Measurements from ENCODE around the gene WDFY2.

The WDFY2 gene

DNA sequence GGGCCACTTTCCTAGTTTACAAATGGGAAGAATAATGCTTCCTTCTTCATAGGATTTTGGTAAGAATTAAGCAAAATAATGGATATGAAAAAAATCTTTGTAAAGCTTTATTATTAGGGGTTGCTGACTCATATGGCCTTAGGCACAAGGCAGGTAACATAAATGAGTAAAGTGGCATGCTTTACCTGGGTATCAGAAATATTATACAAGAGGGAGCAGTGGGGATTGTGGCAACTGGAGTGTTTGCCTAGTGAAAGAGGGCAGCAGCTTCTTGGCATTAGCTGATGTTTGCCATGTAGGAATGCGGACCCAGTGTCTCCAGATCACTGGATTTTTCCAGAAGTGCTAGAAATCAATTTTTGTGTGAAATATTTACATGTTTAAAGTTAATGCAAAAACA, 19.5 kb downstream of the WDFY2 start:
- no peak for DNase-seq

DNA sequence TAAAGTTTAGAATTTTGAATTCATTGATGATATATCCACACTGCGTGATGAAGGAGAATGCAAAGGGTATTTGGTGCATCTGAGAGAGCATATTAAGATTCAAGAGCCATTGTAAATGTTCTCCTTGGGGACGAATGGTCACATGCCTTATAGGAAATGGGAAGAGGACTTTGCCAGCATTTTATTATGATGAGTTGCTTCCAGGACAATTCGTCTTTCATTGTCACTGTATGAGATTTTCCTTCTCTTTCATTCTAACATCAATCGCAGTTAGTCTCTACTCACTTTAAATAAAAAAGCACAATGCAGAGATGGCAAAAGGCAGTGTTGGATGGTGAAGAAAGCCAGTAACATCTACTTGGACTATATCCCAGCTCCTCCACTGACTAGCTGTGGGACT, 21.4 kb downstream of the WDFY2 start:
- no peak for DNase-seq

DNA sequence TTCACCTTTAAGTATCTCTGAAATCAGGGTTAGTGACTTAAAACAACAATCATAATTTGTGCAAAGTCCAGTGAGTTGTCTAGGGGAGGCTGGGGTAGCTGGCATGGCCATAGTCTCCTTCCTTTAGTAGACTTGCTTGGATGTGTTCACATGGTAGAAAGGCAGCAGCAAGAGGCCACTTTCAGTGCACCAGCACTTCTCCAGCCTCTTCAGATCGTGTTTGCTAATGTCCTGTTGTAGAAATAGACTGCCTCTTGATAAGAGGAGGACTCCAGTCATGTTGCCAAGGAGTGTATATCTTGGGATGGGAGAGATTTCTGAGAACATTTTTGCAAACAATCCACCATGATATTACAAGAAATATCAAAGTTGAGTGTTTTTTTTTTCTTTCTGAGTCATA, 22.9 kb downstream of the WDFY2 start:
- DNase-seq: no peak

DNA sequence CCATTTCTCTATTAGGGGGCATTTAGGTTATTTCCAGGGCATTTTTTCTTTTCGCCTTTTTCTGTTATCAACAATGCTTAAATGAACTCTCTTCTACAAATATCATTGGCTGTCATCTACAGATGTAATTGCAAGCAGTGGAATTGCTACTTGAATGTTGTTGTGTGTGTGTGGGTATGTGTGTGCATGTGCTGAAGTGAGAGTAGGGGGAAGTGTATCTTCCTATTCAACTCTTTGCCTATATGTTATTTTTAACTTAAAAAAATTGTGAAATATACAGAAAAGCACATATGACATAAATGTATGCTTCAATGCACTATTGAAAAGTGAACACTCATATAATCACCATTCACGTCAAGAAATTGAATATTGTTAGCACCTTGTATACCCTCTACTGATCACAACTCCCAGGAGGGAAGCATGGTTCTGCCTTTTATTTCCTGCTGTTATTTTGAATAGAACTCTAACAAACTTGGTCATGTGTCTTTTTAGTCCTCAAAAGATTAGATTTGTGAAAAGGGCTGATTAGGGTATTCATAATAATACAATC, 24.7 kb downstream of the WDFY2 start:
- DNase-seq: no peak

DNA sequence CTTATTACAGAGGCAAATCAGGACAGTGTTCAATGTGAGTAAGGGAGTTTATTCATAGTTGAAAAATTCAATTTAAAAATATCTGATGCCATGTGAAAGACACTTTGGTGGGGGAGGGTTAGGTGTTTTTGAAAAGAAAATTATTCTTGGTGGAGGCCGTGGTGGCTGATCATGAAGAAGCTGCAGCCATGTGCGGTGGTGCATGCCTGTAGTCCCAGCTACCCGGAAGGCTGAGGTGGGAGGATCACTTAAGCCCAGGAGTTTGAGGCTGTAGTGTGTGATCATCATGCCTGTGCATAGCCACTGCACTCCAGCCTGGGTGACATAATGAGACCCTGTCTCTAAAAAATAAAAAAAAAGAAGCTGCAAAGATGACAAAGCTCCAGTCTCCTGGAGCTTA, 28.6 kb downstream of the WDFY2 start:
- DNase-seq: no peak

DNA sequence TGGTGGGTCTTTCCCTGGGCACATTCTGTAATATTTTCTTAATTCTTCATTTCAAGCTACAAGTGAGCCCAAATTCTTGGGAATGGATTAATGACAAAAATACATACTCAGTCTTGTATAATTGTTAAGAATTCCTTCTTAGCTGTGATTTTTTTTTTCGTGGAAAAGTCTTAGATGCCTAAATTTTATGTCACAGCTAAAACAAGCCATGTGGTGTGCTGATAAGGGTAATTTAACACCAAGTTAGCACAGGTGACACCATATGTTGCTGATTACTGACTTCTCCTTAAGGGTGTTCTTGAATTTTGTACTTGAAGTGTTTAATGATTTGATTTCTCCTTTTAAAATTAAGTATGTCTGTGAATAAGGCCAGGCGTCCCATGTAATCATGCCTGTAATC, 29.3 kb downstream of the WDFY2 start:
- DNase-seq: no peak

DNA sequence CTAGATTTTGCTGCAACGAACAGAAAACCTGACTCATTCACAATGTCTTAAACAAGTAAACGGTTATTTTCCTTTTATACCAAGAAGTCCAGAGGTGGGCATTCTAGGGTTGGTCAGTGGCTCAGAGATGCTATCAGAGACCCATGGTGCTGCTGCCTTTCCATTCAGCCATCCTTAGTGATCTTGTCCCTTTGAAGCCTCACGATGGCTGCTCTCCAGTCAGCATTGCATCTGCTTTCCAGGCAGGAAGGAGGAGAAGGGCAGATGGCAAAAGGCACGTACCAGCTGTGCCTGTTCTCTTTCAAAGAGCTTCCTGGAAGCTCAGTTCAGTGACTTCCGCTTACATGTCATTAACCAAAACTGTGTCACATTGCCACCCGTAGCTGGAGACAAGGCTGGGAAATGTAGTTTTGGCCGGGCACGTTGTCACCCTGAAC, 30.1 kb downstream of the WDFY2 start:
- DNase-seq: peak; percentile 13

DNA sequence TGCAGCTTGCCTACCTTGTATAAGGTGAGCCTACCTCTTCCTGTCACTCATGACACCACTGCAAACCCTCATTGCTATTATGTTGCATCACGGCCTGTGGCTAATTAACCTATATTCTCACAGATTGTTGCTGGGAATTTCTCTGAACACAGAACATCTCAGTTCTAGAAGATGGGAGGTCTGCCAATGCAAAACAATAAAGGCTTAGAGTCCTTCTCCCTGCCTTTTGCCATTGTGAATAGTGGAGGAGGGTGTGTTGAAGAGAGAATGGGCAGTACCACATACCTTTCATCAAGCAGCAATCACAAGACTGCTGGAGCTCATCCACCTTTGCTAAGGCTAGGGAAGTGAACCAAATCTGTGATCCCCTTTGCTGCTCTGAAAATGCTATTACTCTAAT, 34.4 kb downstream of the WDFY2 start:
- DNase-seq: no peak

DNA sequence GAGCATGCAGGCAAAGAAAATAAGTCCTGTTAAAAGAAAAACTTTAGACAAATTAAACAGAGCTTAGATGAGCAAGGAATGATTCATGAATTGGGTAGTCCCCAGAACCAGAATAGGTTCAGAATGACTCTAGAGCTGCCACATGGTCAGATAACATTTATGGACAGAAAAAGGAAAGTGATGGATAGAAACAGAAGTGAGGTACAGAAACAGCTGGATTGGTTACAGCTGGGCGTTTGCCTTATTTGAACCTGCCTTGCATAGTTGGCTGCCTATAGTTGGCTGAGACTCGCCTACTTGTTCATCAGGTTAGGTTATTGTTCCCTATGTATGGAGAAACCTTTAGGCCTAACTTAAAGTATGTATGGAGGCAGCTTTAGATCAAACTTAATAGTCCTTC, 35.4 kb downstream of the WDFY2 start:
- no peak for DNase-seq

DNA sequence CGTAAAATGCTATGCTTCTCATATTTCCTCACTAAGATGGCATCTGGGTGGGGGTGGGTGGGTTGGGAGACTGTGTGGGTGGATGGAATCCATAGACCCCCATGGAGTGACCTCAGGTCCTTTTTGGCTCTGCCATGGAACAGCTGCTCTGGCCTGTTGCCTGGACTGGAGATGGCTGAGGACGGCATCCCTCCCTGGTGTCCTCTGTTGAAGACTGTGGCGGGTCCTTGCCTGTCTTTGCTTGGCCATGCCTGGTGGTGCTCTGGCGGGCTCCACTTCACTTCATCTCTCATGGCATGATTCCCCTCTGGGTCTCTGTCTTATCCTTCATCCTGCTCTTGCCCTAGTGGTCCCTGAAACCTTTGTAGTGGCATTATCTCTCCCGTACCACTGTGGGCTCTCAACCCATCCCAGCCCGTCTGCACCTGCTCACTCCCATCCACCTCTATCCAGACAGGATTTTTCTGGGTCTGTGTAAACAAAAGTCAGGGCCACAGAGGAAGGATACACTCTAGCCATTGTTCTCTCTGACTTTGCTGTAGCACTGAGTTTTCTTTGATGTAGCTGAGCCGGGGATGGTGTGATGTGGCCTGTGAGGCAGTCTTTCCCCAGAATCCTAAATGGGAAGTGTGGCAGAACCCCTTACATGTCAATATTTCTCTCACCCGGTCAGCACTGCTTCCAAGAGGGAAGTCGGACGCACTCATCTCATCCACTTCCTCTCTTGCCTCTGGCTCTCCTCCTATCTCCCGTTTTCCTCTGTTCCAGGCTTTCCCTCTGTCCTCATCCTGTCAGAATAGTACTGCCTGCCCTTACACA, 36.1 kb downstream of the WDFY2 start:
- no peak for DNase-seq

DNA sequence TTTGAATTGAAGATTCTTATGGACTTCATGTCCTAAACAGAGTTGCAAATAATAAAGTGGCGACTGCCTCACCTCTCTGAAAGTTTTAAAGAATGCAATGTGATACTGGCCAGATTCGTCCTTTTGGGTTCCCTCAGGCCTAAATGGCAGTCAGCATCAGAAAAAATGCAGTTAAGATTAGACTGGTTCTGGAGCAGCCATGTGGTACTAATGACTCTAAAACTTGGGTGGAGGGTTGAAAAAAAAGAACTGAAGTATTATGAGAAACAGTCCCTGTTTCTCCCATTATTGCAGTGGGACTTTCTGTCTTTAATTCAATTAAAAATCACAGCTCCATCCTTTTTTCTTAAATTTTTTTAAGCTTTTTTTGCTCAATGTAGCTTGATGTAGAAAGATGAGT, 37.3 kb downstream of the WDFY2 start:
- DNase-seq: no peak

DNA sequence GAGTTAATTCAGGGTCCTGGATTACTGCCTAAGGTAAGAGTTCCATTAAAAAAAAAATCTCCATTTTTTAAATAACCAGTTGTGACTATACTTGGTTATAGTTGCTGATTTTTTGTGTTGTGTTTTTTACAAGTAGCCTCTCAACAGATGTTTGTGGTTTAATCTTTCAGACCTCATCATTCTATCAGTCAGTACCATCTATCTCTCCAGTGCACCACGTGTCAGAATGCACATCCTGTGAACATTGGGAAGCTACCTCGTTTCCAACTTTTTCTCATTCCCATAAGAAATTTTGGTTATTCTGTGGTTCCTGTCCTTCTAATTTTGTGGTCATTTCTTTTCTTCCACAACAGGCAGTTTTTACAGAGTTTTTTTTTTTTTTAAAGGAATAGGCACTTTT, 39.2 kb downstream of the WDFY2 start:
- DNase-seq: no peak

DNA sequence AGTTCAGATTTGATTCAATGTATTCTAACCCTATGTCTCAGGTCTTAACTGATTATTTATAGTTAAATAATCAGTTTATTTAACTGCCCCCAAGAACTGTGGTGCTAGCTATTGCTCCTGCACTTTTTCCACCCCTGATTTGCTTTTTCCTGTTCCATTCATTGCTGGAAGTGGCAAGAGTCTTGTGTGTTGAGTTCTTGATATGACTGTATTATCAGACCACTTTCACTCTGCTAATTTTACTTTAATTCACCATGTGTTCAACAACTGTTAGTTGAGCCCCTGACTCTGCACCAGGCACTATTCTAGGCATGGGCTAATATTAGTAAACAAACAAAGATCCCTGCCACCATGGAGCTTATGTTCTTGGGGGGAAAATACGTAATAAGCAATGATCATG, 39.9 kb downstream of the WDFY2 start:
- no peak for DNase-seq

DNA sequence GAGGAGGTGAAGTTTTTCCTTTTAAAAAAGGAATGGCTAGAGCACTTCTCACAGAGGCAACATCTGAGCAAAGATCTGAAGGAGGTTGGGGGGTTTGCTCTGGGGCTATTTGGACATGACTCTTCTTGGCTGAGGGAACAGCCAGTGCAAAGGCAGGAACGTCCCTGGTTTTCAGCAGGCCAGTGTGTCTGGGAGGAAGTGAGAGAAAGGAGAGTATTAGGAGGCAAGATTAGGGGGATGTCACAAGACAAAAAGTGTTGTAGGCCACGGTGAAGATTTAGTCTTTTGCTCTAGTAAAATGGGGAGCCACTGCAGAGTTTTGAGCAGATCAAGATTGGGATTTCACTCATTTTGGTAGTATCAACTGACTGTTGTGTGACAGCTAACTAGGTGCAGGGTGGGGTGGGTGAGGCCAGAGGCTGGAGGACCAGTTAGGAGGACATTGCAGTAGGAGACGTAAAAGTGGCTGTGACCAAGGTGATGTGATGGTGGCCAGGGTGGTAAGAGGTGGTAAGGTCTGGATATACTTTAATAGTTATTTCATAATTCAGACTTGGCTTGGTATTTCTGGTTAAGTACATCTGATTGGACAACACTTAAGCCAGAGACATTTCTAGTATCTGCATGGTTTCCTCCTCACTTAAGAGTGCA, 40.6 kb downstream of the WDFY2 start:
- DNase-seq: no peak

DNA sequence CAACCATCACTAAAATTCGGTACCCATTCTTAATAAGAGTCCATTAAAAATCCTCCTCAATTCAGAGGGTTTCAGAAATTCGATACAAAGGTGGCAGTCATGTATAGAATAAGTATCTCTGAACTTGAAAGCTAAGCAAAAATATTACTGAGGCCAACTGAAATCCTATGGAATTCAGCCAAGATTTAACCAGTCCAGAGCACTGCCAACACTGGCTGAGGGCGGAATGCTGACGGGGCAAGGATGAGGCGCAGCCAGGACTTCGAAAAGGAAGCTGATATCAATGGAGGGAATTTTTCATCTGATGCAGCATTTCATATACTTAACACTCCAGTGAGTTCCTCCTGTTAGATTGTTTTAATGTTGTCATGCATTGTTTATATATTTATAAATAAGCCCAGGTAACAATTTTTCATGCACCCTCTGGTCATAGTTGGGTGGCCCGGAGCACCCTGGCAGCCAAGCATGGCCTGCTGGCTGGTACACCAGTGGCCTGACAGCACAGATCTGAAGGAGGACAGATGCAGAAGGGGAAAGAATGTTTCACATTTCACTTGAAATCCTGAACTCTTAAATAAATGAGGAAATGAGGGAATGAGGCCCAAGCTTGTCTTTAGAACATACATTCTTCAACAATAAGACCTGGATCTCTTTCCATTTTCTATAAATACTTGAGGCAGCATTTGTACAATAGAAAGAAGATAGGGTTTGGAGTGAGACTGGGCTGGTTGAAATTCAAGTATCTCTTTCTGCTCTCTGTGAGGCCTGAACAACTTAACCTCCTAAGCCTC, 41.5 kb downstream of the WDFY2 start:
- no peak for DNase-seq

DNA sequence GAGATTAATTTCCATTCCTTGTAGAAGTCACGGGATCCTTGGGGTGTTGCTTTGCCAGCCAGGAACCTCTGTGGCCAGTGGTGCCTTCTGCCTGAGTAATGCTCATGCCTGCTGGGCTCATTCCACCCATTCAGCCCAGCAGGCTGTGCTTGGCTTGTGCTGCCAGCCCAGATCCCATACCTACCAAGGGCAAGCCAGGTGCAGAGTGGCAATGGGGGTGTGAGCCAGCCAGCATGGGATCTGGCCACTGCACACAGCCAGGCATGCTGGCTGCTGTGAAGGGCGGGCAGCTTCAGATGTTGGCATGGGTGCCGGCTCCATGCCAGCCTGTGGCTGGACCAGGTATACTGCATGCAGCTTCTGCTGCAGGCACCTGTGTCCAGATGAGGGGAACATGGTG, 42.5 kb downstream of the WDFY2 start:
- no peak for DNase-seq

DNA sequence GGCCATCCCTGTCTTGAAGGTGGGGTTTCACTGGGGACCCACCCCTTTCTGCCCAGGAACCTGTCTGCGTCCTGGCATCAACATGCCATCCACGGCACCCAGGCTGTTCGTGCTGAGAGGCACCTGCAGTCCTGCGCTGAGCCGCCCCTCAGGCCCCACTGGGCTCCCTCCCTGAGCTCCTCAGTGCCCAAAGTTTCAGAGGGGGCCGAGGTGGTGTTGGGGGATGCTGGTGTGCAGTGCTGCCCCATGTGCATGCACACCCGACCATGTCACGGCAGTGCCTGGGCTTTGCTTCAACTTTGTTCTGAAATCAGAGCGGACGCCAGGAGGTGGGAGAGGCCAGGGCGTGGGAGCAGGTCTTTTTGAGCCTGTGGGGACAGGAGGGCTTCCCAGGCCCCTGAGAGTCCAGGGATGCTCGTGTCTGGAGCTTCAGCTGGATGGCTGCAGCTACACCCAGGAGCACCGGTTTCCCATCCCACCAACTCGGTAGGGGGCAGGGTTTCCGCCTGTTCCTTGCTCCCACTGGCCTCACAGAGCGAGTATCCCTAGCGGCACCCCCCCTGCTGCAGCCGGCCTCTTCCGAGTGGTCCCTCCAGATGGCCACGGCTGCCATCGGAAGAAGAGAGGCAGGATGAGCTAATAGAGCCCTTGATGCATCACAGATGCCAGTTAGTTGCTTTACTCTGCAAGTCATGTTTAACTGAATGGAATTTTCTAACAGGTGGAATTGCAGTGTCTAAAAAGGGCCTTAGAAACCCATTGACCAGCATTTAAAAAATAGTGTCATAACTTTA, 44.0 kb downstream of the WDFY2 start:
- no peak for DNase-seq

DNA sequence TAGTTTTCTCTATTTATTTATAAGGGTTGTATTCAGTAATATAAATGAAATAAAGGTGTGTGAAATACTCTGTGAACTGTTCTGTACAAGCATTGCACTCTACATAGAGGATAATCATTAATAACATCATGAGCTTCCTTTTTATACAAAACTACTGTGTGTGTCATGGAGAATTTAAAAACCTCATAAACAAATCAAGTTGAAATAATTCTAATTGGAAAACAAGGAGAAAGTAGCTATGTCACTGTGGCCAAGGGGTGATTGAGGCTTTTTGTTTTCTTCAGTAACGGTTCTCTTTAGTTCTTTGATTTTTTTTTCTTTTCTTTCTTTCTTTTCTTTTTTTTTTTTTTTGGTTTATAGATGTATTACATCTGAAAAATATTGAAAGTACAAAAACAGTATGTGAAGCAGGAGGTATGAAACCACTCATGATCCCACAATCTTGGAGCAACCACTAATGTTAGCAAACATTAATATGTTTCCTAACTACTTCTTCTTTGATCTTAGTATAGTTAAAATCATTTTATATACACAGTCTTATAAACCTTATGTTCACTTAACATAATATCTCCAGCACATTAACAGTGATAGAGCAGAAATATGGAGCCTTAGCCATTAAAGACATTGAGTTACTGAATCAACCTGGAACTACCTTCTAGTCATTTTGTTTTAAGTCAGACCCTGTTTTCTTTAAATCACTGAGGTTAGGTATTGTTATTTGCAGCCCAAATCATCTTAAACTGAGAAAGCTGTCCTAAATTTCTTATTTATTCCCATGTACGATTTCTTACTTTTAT, 45.4 kb downstream of the WDFY2 start:
- no peak for DNase-seq

DNA sequence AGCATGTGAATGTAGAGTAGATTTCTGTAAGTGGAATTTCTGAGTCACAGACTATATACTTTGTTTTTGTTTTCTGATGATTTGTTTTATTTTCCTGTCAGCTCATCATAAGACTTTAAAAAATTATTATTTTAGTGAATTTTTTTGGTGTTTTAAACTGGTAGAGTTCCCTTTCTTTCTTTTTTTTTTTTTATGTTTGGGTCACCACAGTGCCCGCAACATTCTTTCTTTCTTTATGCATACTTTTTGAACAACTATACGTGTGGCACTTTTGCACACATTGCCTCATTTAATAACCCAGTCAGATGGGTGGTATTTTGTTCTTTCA, 46.0 kb downstream of the WDFY2 start:
- no peak for DNase-seq

DNA sequence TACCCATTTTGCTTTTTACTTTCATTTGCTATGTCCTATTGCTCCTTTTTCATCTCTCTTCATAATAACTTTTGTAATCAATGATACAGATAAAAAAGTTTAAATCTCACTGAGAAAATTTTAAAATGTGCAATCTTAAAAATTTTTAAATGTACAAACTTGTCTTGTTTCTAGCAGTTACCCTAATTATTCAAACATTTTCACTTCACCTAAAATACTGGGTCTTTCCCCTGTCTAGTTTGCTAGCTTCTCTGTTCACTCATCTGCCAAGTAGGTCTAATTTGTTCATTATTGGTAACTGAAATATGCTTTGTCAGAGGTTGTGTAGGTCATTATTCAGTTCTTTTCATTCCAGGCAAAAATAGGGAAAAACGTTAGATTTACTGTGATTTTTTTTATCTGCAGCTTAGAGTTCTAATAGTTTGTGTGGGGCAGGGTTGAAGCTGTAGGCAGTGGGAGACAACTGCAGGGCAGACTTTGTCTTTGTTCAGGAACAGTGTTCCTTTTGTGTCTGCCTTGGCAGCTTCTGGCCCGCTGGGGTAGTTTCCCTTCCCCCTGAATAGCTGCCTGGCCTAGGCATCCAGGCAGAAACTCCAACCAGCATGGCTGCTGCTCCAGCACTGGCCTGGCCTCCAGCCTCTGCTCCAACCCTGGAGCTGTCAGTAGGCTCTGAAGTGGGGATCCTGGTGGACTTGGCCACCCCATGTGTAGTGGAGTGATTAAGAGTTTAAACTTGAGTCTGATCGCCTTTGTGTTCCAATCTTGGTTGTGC, 48.5 kb downstream of the WDFY2 start:
- no peak for DNase-seq
